GM15510 (cell line): Measurements from ENCODE around the gene PRKAR1B.

ENCODE experiments used
- POLR2A ChIP-seq: IDR thresholded peaks from 3 replicates; pipeline ENCODE4 v1.6.1; 2011; ENCODE audit warnings: borderline replicate concordance; ENCODE audit not compliant: insufficient read length; ENCODE audit errors: extremely low read depth

PRKAR1B gene

GRCh38 chr7:555551-556160, 171.4 kb downstream of the PRKAR1B start:
- no peak for TF ChIP-seq POLR2A

GRCh38 chr7:553636-554111, 173.4 kb downstream of the PRKAR1B start:
- TF ChIP-seq POLR2A = no peak

GRCh38 chr7:552868-553635, 174.0 kb downstream of the PRKAR1B start:
- no peak for TF ChIP-seq POLR2A

- no peak for TF ChIP-seq POLR2A
These were observed 176.0 kb downstream of the PRKAR1B start for GRCh38 chr7:550881-551614.

GRCh38 chr7:549891-550625, 177.0 kb downstream of the PRKAR1B start:
- no peak for TF ChIP-seq POLR2A

GRCh38 chr7:549066-549890, 177.8 kb downstream of the PRKAR1B start:
- TF ChIP-seq POLR2A = no peak

- no peak for TF ChIP-seq POLR2A
These were observed 178.7 kb downstream of the PRKAR1B start for GRCh38 chr7:548401-548800.

- no peak for TF ChIP-seq POLR2A
These were observed 181.6 kb downstream of the PRKAR1B start for GRCh38 chr7:545470-545869.

- TF ChIP-seq POLR2A = no peak
These were observed 182.5 kb downstream of the PRKAR1B start for GRCh38 chr7:544338-545221.

GRCh38 chr7:543501-544337, 183.4 kb downstream of the PRKAR1B start:
- no peak for TF ChIP-seq POLR2A

- no peak for TF ChIP-seq POLR2A
These were observed 184.2 kb downstream of the PRKAR1B start for GRCh38 chr7:542713-543500.

GRCh38 chr7:542131-542712, 184.9 kb downstream of the PRKAR1B start:
- no peak for TF ChIP-seq POLR2A

- TF ChIP-seq POLR2A = no peak
These were observed 185.4 kb downstream of the PRKAR1B start for GRCh38 chr7:541661-542060.
